LoVo (cell line): ENCODE results near the gene NLRP7.
"Not testable (repeated sequence)": the region's sequence is repeated elsewhere in the genome, so short reads cannot be mapped to it uniquely, and the experiment has no call there.

Source experiments
- DNase-seq: peaks from one replicate; pipeline ENCODE4 v3.0.0-alpha.2; 2016; ENCODE audit warnings: low spot score

The NLRP7 gene

DNA sequence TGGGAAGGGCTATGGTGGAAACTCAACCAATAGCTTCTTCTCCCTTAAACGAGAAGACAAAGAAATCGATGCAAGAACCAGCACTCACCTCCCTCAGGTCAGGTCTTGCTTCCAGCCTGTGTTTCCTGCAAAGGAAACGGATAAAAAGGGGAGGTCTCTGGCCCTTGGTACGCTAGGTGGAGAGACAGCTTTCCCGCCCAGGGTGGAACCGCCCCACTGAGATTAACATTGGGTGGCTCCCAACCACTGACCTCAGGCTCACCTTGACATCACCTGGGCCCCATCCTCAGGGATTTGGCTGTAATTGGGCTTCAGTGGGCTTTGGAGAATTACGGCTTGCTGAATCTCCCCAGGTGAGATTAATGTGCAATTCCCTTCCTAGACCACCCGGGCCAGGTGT is at the start of gene NLRP7:
Gene NLRP7 (minus strand): TSS at position 150 of the 400 bp plus-strand sequence.
- DNase-seq = no peak

GRCh38 chr19:54995561-54995960 is 48.2 kb upstream of the NLRP7 start:
- DNase-seq = no peak

DNA sequence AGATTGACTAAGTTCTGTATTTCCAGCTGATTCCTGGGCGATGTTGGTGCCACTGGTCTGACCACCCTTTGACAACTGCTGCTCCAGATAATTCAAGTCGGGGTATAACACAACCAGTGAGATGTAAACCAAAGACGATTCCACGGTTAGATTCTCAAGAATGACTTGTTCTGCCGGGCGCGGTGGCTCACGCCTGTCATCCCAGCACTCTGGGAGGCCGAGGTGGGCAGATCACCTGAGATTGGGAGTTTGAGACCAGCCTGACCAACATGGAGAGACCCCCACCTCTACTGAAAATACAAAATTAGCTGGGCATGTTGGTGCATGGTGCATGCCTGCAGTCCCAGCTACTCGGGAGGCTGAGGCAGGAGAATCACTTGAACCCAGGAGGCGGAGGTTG is 42.2 kb upstream of the NLRP7 start:
- DNase-seq = not testable (repeated sequence)

GRCh38 chr19:54982562-54982961 is 35.2 kb upstream of the NLRP7 start:
- not testable (repeated sequence) for DNase-seq

DNA sequence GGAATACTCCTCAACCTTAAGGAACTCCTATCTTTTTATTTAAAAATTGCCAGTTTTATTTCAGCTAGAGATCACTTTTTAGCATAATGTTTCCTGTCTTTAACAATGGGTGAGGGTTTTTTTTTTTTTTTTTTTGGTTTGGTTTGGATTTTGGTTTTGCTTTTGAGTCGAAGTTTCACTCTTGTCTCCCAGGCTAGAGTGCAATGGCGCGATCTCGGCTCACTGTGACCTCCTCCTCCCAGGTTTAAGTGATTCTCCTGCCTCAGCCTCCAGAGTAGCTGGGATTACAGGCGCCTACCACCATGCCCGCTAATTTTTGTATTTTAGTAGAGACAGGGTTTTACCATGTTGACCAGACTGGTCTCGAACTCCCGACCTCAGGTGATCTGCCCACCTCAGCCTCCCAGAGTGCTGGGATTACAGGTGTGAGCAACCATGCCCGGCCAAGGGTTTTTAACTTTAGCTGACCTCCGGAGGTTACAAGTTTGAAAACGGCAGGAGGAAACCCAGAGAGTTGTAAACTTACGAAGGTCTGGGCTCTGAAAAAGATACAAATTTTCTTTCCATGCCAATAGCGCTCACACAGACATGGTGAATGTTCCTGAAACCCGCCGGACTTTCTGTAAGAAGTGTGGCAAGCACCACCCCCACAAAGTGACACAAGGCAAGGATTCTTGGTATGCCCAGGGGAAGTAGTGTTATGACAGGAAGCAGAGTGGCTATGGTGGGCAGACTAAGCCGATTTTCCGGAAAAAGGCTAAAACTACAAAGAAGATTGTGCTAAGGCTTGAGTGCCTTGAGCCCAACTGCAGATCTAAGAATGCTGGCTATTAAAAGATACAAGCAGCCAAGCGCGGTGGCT is 26.1 kb upstream of the NLRP7 start:
- DNase-seq = not testable (repeated sequence)

DNA sequence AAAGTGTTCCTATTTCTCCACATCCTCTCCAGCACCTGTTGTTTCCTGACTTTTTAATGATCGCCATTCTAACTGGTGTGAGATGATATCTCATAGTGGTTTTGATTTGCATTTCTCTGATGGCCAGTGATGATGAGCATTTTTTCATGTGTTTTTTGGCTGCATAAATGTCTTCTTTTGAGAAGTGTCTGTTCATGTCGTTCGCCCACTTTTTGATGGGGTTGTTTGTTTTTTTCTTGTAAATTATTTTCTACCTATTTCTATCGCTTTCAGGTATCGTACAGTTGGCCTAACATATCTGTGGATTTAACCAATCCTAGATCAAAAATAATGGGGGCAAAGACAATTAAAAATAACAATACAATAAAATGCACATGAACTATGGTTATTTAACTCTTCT is 24.1 kb upstream of the NLRP7 start:
- DNase-seq = not testable (repeated sequence)

GRCh38 chr19:54969647-54970046 is 22.3 kb upstream of the NLRP7 start:
- no peak for DNase-seq

GRCh38 chr19:54967611-54968010 is 20.3 kb upstream of the NLRP7 start:
- no peak for DNase-seq

GRCh38 chr19:54965055-54965454 is 17.7 kb upstream of the NLRP7 start:
- DNase-seq = not testable (repeated sequence)

GRCh38 chr19:54959840-54960239 is 12.5 kb upstream of the NLRP7 start:
- DNase-seq = no peak

- DNase-seq = no peak
These were observed 8.0 kb upstream of the NLRP7 start for GRCh38 chr19:54955376-54955775.

- not testable (repeated sequence) for DNase-seq
These were observed 6.0 kb upstream of the NLRP7 start for GRCh38 chr19:54953345-54953713.

GRCh38 chr19:54952591-54953344 is 5.4 kb upstream of the NLRP7 start:
- DNase-seq = no peak

GRCh38 chr19:54950580-54950979 is 3.2 kb upstream of the NLRP7 start:
- not testable (repeated sequence) for DNase-seq

DNA sequence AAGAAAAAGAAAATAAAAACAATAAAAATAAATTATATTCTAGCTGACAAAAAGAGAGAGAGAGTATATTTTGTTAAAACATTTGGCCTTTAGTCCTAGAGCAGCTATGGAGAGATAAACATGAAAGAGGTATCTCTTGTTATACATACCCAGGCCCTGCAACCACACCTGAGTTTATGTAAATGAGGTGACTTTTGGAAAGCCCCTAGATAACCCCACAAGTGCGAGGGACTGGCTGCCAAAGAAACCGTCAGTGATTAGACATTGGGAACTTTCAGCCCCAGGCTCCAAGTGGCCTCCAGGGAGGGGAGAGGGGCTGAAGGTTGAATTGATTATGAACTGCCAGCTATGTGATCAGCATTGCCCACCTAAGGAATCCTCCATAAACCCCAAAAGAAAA is 2.1 kb upstream of the NLRP7 start:
- no peak for DNase-seq

DNA sequence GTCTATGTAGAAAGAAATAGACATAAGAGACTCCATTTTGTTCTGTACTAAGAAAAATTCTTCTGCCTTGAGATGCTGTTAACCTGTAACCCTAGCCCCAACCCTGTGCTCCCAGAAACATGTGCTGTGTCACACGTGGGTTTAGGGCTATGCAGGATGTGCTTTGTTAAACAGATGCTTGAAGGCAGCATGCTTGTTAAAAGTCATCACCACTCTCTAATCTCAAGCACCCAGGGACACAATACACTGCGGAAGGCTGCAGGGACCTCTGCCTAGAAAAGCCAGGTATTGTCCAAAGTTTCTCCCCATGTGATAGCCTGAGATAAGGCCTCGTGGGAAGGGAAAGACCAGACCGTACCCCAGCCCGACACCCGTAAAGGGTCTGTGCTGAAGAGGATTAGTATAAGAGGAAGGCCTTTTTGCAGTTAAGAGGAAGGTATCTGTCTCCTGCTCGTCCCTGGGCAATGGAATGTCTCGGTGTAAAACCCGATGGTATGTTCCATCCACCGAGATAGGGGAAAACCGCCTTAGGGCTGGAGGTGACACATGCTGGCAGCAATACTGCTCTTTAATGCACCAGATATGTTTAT is 3.5 kb downstream of the NLRP7 start:
- not testable (repeated sequence) for DNase-seq

- DNase-seq = not testable (repeated sequence)
These were observed 7.8 kb downstream of the NLRP7 start for GRCh38 chr19:54939538-54939937.

- DNase-seq = no peak
These were observed 8.4 kb downstream of the NLRP7 start for GRCh38 chr19:54938906-54939305.

DNA sequence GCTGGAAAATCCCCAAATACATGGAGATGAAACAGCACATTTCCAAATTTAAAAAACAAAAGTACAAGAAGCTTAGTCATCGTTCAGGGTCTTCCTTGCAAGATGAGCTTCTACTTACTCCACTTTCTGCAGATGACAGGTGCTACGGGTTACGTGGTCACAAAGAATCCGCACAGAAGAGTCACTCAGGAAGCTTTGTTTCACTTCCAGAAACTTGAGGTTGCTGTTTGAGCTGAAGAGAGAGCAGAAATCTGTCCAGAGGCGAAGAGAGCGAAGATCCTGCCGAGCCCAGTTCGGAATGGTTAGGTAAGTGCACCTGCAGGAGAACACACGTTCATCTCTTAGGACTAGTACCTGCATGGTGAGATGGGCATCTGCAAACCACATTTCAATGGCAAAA is 9.4 kb downstream of the NLRP7 start:
- DNase-seq = no peak

GRCh38 chr19:54928299-54928698 is 19.0 kb downstream of the NLRP7 start:
- DNase-seq = no peak

DNA sequence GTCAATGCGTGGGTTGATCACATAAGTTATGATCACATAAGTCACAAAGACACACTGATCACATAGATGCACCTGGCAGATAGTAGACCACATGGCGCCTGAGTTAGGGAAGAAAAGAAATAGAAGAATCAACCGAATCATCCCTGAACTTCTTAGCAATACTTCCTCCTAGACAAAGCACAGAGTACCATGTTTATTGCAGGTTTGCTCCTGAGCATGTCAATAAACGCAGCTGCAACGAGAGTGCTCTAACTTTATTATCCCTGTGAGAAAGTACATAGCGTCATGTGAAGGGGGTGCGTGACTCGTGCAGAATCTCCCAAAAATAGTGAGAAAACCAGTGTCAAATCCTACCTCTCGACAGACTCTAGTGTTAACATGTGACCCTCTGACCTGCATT is 24.1 kb downstream of the NLRP7 start:
- no peak for DNase-seq

DNA sequence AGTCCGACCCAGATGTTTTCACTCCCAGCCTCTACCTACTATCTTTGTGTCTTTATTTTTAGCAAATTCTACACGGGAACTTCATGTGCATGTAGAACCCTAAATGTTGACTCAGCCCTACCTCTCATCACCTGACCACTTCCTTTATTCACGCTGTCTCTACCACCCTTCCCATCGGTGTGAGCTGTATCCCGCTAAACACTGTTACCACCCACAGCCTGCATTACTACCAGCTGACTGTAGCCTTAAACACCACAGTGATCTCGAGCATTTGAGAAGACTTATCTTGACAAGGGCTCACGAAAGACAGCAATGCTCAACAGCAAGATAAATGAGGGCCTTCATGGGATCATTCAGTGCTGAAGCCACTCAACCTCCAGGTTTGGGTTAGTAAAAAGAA is 26.2 kb downstream of the NLRP7 start:
- no peak for DNase-seq
